Measurements from ENCODE around the gene PHACTR1.
"Not testable (repeated sequence)": the region's sequence is repeated elsewhere in the genome, so short reads cannot be mapped to it uniquely, and the experiment has no call there.

The PHACTR1 gene

DNA sequence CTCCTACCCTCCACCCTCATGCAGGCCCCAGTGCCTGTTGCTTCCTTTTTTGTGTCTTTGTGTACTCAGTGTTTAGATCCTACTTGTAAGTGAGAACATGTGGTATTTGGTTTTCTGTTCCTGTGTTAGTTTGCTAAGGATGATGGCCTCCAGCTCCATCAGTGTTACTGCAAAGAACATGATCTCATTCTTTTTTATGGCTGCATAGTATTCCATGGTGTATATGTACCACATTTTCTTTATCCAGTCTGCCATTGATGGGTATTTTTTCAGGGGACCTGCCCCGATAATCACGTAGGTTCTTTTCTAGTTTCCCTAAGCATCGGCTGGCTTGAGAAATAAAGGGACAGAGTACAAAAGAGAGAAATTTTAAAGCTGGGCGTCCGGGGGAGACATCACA lies 527.2 kb downstream of the PHACTR1 start:
- H3K4me2 ChIP-seq (ENCODE audit: low read length, poor library complexity, severe bottlenecking); H3K9me3 ChIP-seq (ENCODE audit: control insufficient read depth, low read length); H3K18ac ChIP-seq (ENCODE audit: low read depth in 1 of 2, low read length in 2 of 2); H3K79me1 ChIP-seq (replicated peaks; ENCODE audit: low read length, poor library complexity, severe bottlenecking); H3K14ac ChIP-seq (ENCODE audit: low read length in 2 of 2); H2AK5ac ChIP-seq (ENCODE audit: low read length, severe bottlenecking); H3K27ac ChIP-seq (ENCODE audit: low read length, poor library complexity, severe bottlenecking); H2BK15ac ChIP-seq (ENCODE audit: low read depth, poor library complexity, severe bottlenecking); H3K4me3 ChIP-seq (ENCODE audit: insufficient read depth in 1 of 2, low read depth in 1 of 2, low read length in 2 of 2); H4K91ac ChIP-seq (ENCODE audit: low read length); H3K4me1 ChIP-seq (ENCODE audit: control insufficient read depth, insufficient read depth, low read depth, low read length); H3K9ac ChIP-seq (ENCODE audit: low read length); H2BK5ac ChIP-seq (ENCODE audit: low read depth, low read length, poor library complexity, severe bottlenecking); H3K23ac ChIP-seq (ENCODE audit: low read length in 2 of 2); H3K27me3 ChIP-seq (ENCODE audit: control insufficient read depth in 1 of 2, insufficient read depth in 1 of 2, low read length in 2 of 2); H2AFZ ChIP-seq (ENCODE audit: low read depth, low read length); H2BK120ac ChIP-seq (ENCODE audit: low read depth, low read length); H2BK12ac ChIP-seq (ENCODE audit: low read length in 2 of 2); DNase-seq; H4K8ac ChIP-seq (ENCODE audit: low read length); H3K4ac ChIP-seq (ENCODE audit: low read depth in 1 of 2, low read length in 2 of 2); H3K36me3 ChIP-seq (ENCODE audit: control insufficient read depth in 1 of 2, insufficient read depth in 2 of 2, low read depth in 1 of 2, low read length in 2 of 2): not testable (repeated sequence)
- WGBS, result 99% methylated on average over 5 of the region's 5 CpGs

DNA sequence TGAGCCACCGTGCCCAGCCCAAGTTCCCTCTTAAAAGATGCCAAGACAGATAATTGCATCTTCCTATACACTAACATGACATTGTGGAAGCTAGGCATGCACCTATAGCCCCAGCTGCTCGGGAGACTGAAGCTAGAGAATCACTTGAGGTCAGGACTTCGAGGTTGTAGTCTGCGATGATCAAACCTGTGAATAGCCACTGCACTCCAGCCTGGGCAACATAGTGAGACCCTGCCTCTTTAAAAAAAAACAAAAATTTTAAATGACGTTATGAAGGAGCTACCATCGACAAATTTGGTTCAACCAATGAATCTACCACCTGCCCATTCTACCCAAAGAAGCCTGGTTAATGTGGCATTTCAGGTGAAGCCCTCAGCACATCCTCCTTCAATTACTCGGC lies 531.1 kb downstream of the PHACTR1 start:
- Histone ChIP-seq H3K4ac (ENCODE audit: low read depth in 1 of 2, low read length in 2 of 2) (no peak overlapping the region), H3K4me1 (ENCODE audit: control insufficient read depth, insufficient read depth, low read depth, low read length) (peaks cover 2% of the 10 kb centered on the region), H3K14ac (ENCODE audit: low read length in 2 of 2) (no peak overlapping the region), H3K4me2 (ENCODE audit: low read length, poor library complexity, severe bottlenecking) (no peak overlapping the region), H3K36me3 (ENCODE audit: control insufficient read depth in 1 of 2, insufficient read depth in 2 of 2, low read depth in 1 of 2, low read length in 2 of 2) (no peaks in the 10 kb centered on the region), H3K23ac (ENCODE audit: low read length in 2 of 2) (no peak overlapping the region), H2AFZ (ENCODE audit: low read depth, low read length) (no peak overlapping the region), H3K18ac (ENCODE audit: low read depth in 1 of 2, low read length in 2 of 2) (peak overlapping the region in 1 of 2 experiments; percentile 40), H3K27me3 (ENCODE audit: control insufficient read depth in 1 of 2, insufficient read depth in 1 of 2, low read length in 2 of 2) (no peaks in the 10 kb centered on the region), H3K9ac (ENCODE audit: low read length) (no peak overlapping the region), H4K91ac (ENCODE audit: low read length) (no peak overlapping the region), H3K27ac (ENCODE audit: low read length, poor library complexity, severe bottlenecking) (peak overlapping the region; percentile 8), H2BK12ac (ENCODE audit: low read length in 2 of 2) (peak overlapping the region; percentile 15 to 56), H2BK120ac (ENCODE audit: low read depth, low read length) (no peak overlapping the region), H3K79me1 (replicated peaks; ENCODE audit: low read length, poor library complexity, severe bottlenecking) (no peaks in the 10 kb centered on the region), H3K9me3 (ENCODE audit: control insufficient read depth, low read length) (no peaks in the 10 kb centered on the region), H3K4me3 (ENCODE audit: insufficient read depth in 1 of 2, low read depth in 1 of 2, low read length in 2 of 2) (no peak overlapping the region), H2AK5ac (ENCODE audit: low read length, severe bottlenecking) (peak overlapping the region; percentile 50), H2BK5ac (ENCODE audit: low read depth, low read length, poor library complexity, severe bottlenecking) (no peak overlapping the region), H4K8ac (ENCODE audit: low read length) (no peak overlapping the region), H2BK15ac (ENCODE audit: low read depth, poor library complexity, severe bottlenecking) (peak overlapping the region; percentile 63)
- 96% methylated on average over 7 of the region's 7 CpGs for WGBS
- no peak for DNase-seq

DNA sequence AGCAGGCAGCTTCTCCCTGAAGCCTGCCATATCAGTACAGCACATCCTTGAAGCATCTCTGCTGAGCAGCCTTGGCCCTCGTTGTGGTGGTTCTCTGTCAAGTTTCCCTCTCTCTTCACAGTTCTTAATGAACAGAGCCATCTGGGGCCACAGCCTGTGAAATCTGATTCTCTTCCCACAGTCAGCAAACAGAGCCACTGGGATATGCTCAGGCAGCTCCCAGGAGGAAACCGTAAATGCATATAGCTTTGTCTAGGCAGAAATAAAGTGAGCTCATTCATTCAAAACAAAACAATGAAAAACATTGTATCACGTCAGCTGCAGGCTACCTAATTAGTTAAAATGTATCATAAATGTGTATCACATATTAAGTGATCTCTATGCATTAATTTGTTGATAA lies 531.5 kb downstream of the PHACTR1 start:
- Histone ChIP-seq H3K79me1 (replicated peaks; ENCODE audit: low read length, poor library complexity, severe bottlenecking) (no peaks in the 10 kb centered on the region), H3K23ac (ENCODE audit: low read length in 2 of 2) (no peak overlapping the region), H4K8ac (ENCODE audit: low read length) (no peak overlapping the region), H2AFZ (ENCODE audit: low read depth, low read length) (no peak overlapping the region), H4K91ac (ENCODE audit: low read length) (no peak overlapping the region), H2BK120ac (ENCODE audit: low read depth, low read length) (no peak overlapping the region), H3K4me1 (ENCODE audit: control insufficient read depth, insufficient read depth, low read depth, low read length) (peaks cover 2% of the 10 kb centered on the region), H3K9ac (ENCODE audit: low read length) (no peak overlapping the region), H3K14ac (ENCODE audit: low read length in 2 of 2) (no peak overlapping the region), H3K4me3 (ENCODE audit: insufficient read depth in 1 of 2, low read depth in 1 of 2, low read length in 2 of 2) (no peak overlapping the region), H3K18ac (ENCODE audit: low read depth in 1 of 2, low read length in 2 of 2) (no peak overlapping the region), H2AK5ac (ENCODE audit: low read length, severe bottlenecking) (no peak overlapping the region), H3K27ac (ENCODE audit: low read length, poor library complexity, severe bottlenecking) (peak overlapping the region; percentile 8), H3K27me3 (ENCODE audit: control insufficient read depth in 1 of 2, insufficient read depth in 1 of 2, low read length in 2 of 2) (no peaks in the 10 kb centered on the region), H2BK15ac (ENCODE audit: low read depth, poor library complexity, severe bottlenecking) (no peak overlapping the region), H2BK12ac (ENCODE audit: low read length in 2 of 2) (no peak overlapping the region), H3K4me2 (ENCODE audit: low read length, poor library complexity, severe bottlenecking) (no peak overlapping the region), H3K4ac (ENCODE audit: low read depth in 1 of 2, low read length in 2 of 2) (no peak overlapping the region), H3K36me3 (ENCODE audit: control insufficient read depth in 1 of 2, insufficient read depth in 2 of 2, low read depth in 1 of 2, low read length in 2 of 2) (no peaks in the 10 kb centered on the region), H3K9me3 (ENCODE audit: control insufficient read depth, low read length) (no peaks in the 10 kb centered on the region), H2BK5ac (ENCODE audit: low read depth, low read length, poor library complexity, severe bottlenecking) (no peak overlapping the region)
- peak; percentile 58 for DNase-seq
- WGBS, result 0% methylated on average over 1 of the region's 3 CpGs

DNA sequence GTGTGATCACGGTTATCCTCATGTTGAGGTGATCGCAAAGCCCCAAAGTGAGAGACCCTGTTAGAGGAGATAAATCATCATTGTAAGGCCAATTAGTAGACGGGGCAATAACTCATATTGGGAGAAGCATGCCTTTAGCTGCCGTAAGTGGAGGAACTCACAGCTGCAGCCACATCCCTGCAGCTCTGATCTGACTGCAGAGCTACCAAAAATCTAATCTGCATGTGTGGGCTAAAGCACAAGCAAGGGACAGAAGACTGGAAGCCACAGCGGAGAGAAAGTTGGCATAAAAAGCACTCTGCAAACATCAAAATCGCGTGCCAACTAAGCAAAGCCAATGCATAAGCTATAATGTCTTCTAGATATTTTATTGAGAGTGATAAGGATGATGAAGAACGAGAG lies 532.0 kb downstream of the PHACTR1 start:
- Histone ChIP-seq H3K18ac (ENCODE audit: low read depth in 1 of 2, low read length in 2 of 2) (peak overlapping the region; percentile 13 to 23), H3K36me3 (ENCODE audit: control insufficient read depth in 1 of 2, insufficient read depth in 2 of 2, low read depth in 1 of 2, low read length in 2 of 2) (peaks cover 0 to 1% of the 10 kb centered on the region in 2 experiments), H2BK120ac (ENCODE audit: low read depth, low read length) (no peak overlapping the region), H3K9me3 (ENCODE audit: control insufficient read depth, low read length) (no peaks in the 10 kb centered on the region), H3K14ac (ENCODE audit: low read length in 2 of 2) (no peak overlapping the region), H3K27ac (ENCODE audit: low read length, poor library complexity, severe bottlenecking) (peak overlapping the region; percentile 30), H3K79me1 (replicated peaks; ENCODE audit: low read length, poor library complexity, severe bottlenecking) (no peaks in the 10 kb centered on the region), H2AK5ac (ENCODE audit: low read length, severe bottlenecking) (peak overlapping the region; percentile 14), H3K4me1 (ENCODE audit: control insufficient read depth, insufficient read depth, low read depth, low read length) (peaks cover 2% of the 10 kb centered on the region), H3K4me3 (ENCODE audit: insufficient read depth in 1 of 2, low read depth in 1 of 2, low read length in 2 of 2) (no peak overlapping the region), H3K27me3 (ENCODE audit: control insufficient read depth in 1 of 2, insufficient read depth in 1 of 2, low read length in 2 of 2) (no peaks in the 10 kb centered on the region), H3K4ac (ENCODE audit: low read depth in 1 of 2, low read length in 2 of 2) (peak overlapping the region in 1 of 2 experiments; percentile 15), H2BK5ac (ENCODE audit: low read depth, low read length, poor library complexity, severe bottlenecking) (no peak overlapping the region), H4K91ac (ENCODE audit: low read length) (no peak overlapping the region), H2AFZ (ENCODE audit: low read depth, low read length) (no peak overlapping the region), H4K8ac (ENCODE audit: low read length) (no peak overlapping the region), H2BK12ac (ENCODE audit: low read length in 2 of 2) (peak overlapping the region in 1 of 2 experiments; percentile 80), H3K23ac (ENCODE audit: low read length in 2 of 2) (no peak overlapping the region), H2BK15ac (ENCODE audit: low read depth, poor library complexity, severe bottlenecking) (no peak overlapping the region), H3K4me2 (ENCODE audit: low read length, poor library complexity, severe bottlenecking) (no peak overlapping the region), H3K9ac (ENCODE audit: low read length) (no peak overlapping the region)
- 68% methylated on average over 7 of the region's 8 CpGs for WGBS
- no peak for DNase-seq

Measured in mesenchymal stem cell (in vitro differentiated cells and primary cell).